Measurements from ENCODE around the gene EPHB2. TPM values are rescaled to one million over a fixed set of nuclear protein-coding genes. Genes with fewer than 3 reads are reported as not detected.

The EPHB2 gene
- polyA plus RNA-seq, 2 of the 4 experiments (the other 2 are of a cell fraction), result 13.0 to 35.3 TPM

DNA sequence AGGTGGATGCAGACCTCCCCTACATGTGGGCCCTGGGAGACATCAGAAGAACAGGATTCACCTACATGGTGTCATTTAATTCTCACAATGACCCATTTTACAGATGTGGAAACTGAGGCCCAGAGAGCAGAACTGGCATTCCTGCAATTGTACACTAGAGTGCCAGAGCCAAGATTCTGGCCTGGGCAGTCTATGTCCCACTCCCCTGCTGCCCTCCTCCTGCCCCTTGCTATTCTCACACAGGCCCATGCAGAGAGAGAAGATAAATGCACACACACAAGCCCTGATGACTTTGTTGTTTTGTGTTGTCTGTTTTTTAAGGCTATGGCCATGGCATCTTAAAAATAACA is 64.2 kb downstream of the EPHB2 start:
- TF ChIP-seq GATA3 (IDR thresholded peaks at IDR 0.05; ENCODE audit: borderline replicate concordance), result no peak
- no peak for TF ChIP-seq MAZ (IDR thresholded peaks at IDR 0.05; ENCODE audit: borderline replicate concordance, low read depth, low read length)
- no peak for TF ChIP-seq TP53 (CRISPR knock-in tag; IDR thresholded peaks at IDR 0.05)
- TF ChIP-seq, protein P1, sequence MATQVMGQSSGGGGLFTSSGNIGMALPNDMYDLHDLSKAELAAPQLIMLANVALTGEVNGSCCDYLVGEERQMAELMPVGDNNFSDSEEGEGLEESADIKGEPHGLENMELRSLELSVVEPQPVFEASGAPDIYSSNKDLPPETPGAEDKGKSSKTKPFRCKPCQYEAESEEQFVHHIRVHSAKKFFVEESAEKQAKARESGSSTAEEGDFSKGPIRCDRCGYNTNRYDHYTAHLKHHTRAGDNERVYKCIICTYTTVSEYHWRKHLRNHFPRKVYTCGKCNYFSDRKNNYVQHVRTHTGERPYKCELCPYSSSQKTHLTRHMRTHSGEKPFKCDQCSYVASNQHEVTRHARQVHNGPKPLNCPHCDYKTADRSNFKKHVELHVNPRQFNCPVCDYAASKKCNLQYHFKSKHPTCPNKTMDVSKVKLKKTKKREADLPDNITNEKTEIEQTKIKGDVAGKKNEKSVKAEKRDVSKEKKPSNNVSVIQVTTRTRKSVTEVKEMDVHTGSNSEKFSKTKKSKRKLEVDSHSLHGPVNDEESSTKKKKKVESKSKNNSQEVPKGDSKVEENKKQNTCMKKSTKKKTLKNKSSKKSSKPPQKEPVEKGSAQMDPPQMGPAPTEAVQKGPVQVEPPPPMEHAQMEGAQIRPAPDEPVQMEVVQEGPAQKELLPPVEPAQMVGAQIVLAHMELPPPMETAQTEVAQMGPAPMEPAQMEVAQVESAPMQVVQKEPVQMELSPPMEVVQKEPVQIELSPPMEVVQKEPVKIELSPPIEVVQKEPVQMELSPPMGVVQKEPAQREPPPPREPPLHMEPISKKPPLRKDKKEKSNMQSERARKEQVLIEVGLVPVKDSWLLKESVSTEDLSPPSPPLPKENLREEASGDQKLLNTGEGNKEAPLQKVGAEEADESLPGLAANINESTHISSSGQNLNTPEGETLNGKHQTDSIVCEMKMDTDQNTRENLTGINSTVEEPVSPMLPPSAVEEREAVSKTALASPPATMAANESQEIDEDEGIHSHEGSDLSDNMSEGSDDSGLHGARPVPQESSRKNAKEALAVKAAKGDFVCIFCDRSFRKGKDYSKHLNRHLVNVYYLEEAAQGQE (IDR thresholded peaks at IDR 0.05), result no peak
- TF ChIP-seq ESRRA (IDR thresholded peaks at IDR 0.05; ENCODE audit: borderline replicate concordance, low read length), result no peak
- TF ChIP-seq HOXB5 (CRISPR knock-in tag; IDR thresholded peaks at IDR 0.05), result no peak
- no peak for TF ChIP-seq BHLHE40 (IDR thresholded peaks at IDR 0.05; ENCODE audit: low read depth, low read length)
- no peak for TF ChIP-seq MYC (IDR thresholded peaks at IDR 0.05; ENCODE audit: borderline replicate concordance, low read length)
- TF ChIP-seq, protein P2, sequence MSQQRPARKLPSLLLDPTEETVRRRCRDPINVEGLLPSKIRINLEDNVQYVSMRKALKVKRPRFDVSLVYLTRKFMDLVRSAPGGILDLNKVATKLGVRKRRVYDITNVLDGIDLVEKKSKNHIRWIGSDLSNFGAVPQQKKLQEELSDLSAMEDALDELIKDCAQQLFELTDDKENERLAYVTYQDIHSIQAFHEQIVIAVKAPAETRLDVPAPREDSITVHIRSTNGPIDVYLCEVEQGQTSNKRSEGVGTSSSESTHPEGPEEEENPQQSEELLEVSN (IDR thresholded peaks at IDR 0.05; ENCODE audit: borderline replicate concordance, low read depth), result no peak
- TF ChIP-seq CHD2 (IDR thresholded peaks at IDR 0.05; ENCODE audit: low read length, partially characterized antibody), result no peak
- no peak for TF ChIP-seq MAFK (IDR thresholded peaks at IDR 0.05; ENCODE audit: partially characterized antibody)
- TF ChIP-seq, protein P3, sequence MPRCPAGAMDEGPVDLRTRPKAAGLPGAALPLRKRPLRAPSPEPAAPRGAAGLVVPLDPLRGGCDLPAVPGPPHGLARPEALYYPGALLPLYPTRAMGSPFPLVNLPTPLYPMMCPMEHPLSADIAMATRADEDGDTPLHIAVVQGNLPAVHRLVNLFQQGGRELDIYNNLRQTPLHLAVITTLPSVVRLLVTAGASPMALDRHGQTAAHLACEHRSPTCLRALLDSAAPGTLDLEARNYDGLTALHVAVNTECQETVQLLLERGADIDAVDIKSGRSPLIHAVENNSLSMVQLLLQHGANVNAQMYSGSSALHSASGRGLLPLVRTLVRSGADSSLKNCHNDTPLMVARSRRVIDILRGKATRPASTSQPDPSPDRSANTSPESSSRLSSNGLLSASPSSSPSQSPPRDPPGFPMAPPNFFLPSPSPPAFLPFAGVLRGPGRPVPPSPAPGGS (IDR thresholded peaks at IDR 0.05), result no peak
- no peak for TF ChIP-seq EHF (CRISPR knock-in tag; IDR thresholded peaks at IDR 0.05)
- no peak for TF ChIP-seq EHMT2 (IDR thresholded peaks at IDR 0.05; ENCODE audit: low read depth)
- TF ChIP-seq ZC3H11A (IDR thresholded peaks at IDR 0.05), result no peak
- TF ChIP-seq KDM5A (IDR thresholded peaks at IDR 0.05), result no peak
- TF ChIP-seq POLR2A (IDR thresholded peaks at IDR 0.05; ENCODE audit: low read length), result no peak
- TF ChIP-seq, protein P4, sequence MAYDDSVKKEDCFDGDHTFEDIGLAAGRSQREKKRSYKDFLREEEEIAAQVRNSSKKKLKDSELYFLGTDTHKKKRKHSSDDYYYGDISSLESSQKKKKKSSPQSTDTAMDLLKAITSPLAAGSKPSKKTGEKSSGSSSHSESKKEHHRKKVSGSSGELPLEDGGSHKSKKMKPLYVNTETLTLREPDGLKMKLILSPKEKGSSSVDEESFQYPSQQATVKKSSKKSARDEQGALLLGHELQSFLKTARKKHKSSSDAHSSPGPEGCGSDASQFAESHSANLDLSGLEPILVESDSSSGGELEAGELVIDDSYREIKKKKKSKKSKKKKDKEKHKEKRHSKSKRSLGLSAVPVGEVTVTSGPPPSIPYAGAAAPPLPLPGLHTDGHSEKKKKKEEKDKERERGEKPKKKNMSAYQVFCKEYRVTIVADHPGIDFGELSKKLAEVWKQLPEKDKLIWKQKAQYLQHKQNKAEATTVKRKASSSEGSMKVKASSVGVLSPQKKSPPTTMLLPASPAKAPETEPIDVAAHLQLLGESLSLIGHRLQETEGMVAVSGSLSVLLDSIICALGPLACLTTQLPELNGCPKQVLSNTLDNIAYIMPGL (CRISPR knock-in tag; IDR thresholded peaks at IDR 0.05; ENCODE audit: borderline replicate concordance), result no peak
- TF ChIP-seq FOSB (CRISPR knock-in tag; IDR thresholded peaks at IDR 0.05), result no peak
- TF ChIP-seq TFCP2L1 (CRISPR knock-in tag; IDR thresholded peaks at IDR 0.05), result no peak
- no peak overlapping the region for H3K4me2 ChIP-seq
- ATAC-seq, result no peak
- no peak overlapping the region for H3K4me3 ChIP-seq
- CTCF ChIA-PET, result interaction anchor here (0.9 to 4.3 kb wide), 2 partner anchors 12 to 71 kb away, joined by 3 to 17 read pairs; no protein-coding TSS in a partner anchor
- H3K9me3 ChIP-seq, result no peaks in the 10 kb centered on the region
- 0 out of 3 replicates have a peak, but pooled peaks cover 3% of the 10 kb centered on the region for H3K4me1 ChIP-seq
- DNase-seq (ENCODE audit: low read depth in 1 of 2, low spot score in 1 of 2), result no peak
- no peak for FAIRE-seq
- H3K27ac ChIP-seq, result no peak overlapping the region
- POLR2A ChIA-PET, result no interaction called here

DNA sequence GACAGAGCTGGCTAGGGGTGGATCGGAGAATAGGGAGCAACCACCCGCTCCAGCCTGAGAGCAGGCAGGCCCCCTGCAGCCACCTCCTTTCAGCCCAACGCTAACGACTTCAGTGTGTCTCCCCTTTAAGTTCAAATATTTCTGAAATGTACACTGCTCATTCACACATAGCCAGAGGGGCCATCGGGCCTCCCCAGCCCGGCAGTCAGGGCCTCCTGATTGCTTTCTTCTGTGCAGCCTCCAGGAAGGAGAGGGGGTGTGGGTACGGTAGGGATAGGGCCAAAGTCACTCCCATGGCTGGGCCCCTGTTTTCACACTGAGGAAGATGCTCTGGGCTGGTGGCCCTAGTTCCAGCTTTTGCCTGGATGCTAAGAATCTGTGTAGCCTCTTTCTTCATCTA is 64.8 kb downstream of the EPHB2 start:
- no peak for ATAC-seq
- no peak for DNase-seq (ENCODE audit: low read depth in 1 of 2, low spot score in 1 of 2)
- 70% methylated on average over 7 of the region's 7 CpGs for WGBS (ENCODE audit: missing lambda C conversion rate)
- H3K9me3 ChIP-seq, result no peaks in the 10 kb centered on the region
- 0 out of 3 replicates have a peak, but pooled peaks cover 3% of the 10 kb centered on the region for H3K4me1 ChIP-seq
- no peak overlapping the region for H3K27ac ChIP-seq
- TF ChIP-seq, protein P2 (IDR thresholded peaks at IDR 0.05; ENCODE audit: borderline replicate concordance, low read depth), result no peak
- TF ChIP-seq ESRRA (IDR thresholded peaks at IDR 0.05; ENCODE audit: borderline replicate concordance, low read length), result no peak
- no peak for TF ChIP-seq JUNB (IDR thresholded peaks at IDR 0.05)
- TF ChIP-seq HOXA7 (CRISPR knock-in tag; IDR thresholded peaks at IDR 0.05), result no peak
- TF ChIP-seq PHF8 (IDR thresholded peaks at IDR 0.05; ENCODE audit: borderline replicate concordance, low read depth), result no peak
- TF ChIP-seq CBX8 (IDR thresholded peaks at IDR 0.05), result no peak
- TF ChIP-seq KDM1A (IDR thresholded peaks at IDR 0.05; ENCODE audit: low read depth), result no peak
- no peak for TF ChIP-seq HDAC2 (IDR thresholded peaks at IDR 0.05)
- TF ChIP-seq RAD21 (conservative IDR thresholded peaks at IDR 0.05 in 1 of 2, IDR thresholded peaks at IDR 0.05 in 1 of 2), result no peak
- TF ChIP-seq MYC (IDR thresholded peaks at IDR 0.05; ENCODE audit: borderline replicate concordance, low read length), result no peak
- no peak for TF ChIP-seq TFCP2L1 (CRISPR knock-in tag; IDR thresholded peaks at IDR 0.05)
- no peak for TF ChIP-seq JUN (IDR thresholded peaks at IDR 0.05)
- no peak for TF ChIP-seq HOXB13 (CRISPR knock-in tag; IDR thresholded peaks at IDR 0.05; ENCODE audit: low read depth)
- no peak for TF ChIP-seq SREBF2 (IDR thresholded peaks at IDR 0.05)
- TF ChIP-seq, protein P5, sequence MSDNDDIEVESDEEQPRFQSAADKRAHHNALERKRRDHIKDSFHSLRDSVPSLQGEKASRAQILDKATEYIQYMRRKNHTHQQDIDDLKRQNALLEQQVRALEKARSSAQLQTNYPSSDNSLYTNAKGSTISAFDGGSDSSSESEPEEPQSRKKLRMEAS (IDR thresholded peaks at IDR 0.05), result no peak
- no peak for TF ChIP-seq KDM5A (IDR thresholded peaks at IDR 0.05)
- no peak for TF ChIP-seq RFX5 (IDR thresholded peaks at IDR 0.05)
- POLR2A ChIA-PET, result no interaction called here
- CTCF ChIA-PET, result interaction anchor here (0.9 to 4.3 kb wide), 2 partner anchors 11 to 71 kb away, joined by 3 to 17 read pairs; no protein-coding TSS in a partner anchor
- FAIRE-seq, result no peak
- H3K4me3 ChIP-seq, result no peak overlapping the region
- H3K4me2 ChIP-seq, result no peak overlapping the region
